ENCODE measurements around the gene SNX1. TPM values are rescaled to one million over a fixed set of nuclear protein-coding genes. Genes with fewer than 3 reads are reported as not detected.

The SNX1 gene
- total and polyA plus RNA-seq, 2 of the 13 experiments (the other 11 are each of a cell fraction or from before 2014, with no cell fraction given): 29.3 to 60.1 TPM

DNA sequence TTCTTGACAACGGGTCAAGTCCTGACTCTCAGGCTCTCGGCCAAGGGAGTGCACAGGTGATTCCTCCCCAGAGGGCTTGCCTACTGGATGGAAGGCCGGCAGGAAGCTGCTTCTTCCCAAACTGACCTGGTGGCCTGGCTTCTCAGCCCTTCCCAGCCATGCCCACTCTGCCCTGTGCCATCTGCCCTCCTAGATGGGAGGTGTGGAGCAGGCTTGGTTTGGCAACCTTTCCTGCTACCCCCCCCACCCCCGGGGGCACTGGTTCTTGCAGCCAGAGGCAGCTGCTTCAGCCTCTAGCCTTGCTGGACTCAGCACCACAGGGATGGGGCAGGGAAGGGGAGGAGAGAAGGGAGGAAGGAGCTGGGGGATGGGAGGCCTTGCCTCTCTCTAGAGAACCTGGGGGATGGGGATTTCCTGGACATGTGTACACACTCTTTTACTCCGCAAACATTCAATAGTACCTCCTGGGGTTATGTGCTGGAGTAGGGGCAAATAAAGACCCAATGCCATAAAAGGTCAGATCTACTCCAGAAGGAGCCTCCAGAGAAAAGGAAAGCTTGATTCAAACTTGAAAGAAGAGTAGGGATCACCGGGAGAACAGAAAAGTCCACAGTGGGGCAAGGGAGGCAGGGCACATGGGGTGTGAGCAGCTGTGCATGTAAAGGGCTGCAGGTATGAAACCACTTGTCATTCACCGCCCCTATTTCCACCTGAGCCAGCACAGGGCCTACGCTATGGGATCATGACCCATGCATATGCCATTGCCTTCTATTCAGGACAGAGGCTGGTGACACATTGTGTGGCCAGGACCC lies 45.3 kb upstream of the SNX1 start (continued):
- TF ChIP-seq STAT6 (CRISPR knock-in tag; IDR thresholded peaks at IDR 0.05; ENCODE audit: borderline replicate concordance) (no peak), MXD4 (CRISPR knock-in tag; IDR thresholded peaks at IDR 0.05) (no peak), ZNF264 (CRISPR knock-in tag; IDR thresholded peaks at IDR 0.05) (no peak), XRCC5 (optimal IDR thresholded peaks at IDR 0.05; ENCODE audit: low read length) (no peak), ZBTB21 (CRISPR knock-in tag; IDR thresholded peaks at IDR 0.05) (no peak), THRA (CRISPR knock-in tag; IDR thresholded peaks at IDR 0.05; ENCODE audit: borderline replicate concordance) (no peak), ZNF619 (CRISPR knock-in tag; IDR thresholded peaks at IDR 0.05) (no peak), HMGA1 (CRISPR knock-in tag; conservative IDR thresholded peaks at IDR 0.05) (no peak), ZNF562 (CRISPR knock-in tag; IDR thresholded peaks at IDR 0.05; ENCODE audit: borderline replicate concordance) (no peak), THYN1 (CRISPR knock-in tag; IDR thresholded peaks at IDR 0.05; ENCODE audit: borderline replicate concordance, low read depth) (no peak), ZNF263 (CRISPR knock-in tag; IDR thresholded peaks at IDR 0.05) (peak; percentile 37; the same call in 1 of the 2 replicates), NR2F6 (IDR thresholded peaks at IDR 0.05) (peak; percentile 28; the same call in 1 of the 2 replicates), NR2F6 (CRISPR knock-in tag; IDR thresholded peaks at IDR 0.05) (no peak), ARID5B (CRISPR knock-in tag; IDR thresholded peaks at IDR 0.05) (0 out of 2 replicates have a peak, but pooled peaks have one; percentile 36), FOXC1 (CRISPR knock-in tag; IDR thresholded peaks at IDR 0.05; ENCODE audit: borderline replicate concordance) (no peak), PCBP2 (optimal IDR thresholded peaks at IDR 0.05; ENCODE audit: low read depth, low read length, poor library complexity, severe bottlenecking) (peak; percentile 45), ZNF414 (CRISPR knock-in tag; IDR thresholded peaks at IDR 0.05) (no peak)
- TF ChIP-seq, protein P1, sequence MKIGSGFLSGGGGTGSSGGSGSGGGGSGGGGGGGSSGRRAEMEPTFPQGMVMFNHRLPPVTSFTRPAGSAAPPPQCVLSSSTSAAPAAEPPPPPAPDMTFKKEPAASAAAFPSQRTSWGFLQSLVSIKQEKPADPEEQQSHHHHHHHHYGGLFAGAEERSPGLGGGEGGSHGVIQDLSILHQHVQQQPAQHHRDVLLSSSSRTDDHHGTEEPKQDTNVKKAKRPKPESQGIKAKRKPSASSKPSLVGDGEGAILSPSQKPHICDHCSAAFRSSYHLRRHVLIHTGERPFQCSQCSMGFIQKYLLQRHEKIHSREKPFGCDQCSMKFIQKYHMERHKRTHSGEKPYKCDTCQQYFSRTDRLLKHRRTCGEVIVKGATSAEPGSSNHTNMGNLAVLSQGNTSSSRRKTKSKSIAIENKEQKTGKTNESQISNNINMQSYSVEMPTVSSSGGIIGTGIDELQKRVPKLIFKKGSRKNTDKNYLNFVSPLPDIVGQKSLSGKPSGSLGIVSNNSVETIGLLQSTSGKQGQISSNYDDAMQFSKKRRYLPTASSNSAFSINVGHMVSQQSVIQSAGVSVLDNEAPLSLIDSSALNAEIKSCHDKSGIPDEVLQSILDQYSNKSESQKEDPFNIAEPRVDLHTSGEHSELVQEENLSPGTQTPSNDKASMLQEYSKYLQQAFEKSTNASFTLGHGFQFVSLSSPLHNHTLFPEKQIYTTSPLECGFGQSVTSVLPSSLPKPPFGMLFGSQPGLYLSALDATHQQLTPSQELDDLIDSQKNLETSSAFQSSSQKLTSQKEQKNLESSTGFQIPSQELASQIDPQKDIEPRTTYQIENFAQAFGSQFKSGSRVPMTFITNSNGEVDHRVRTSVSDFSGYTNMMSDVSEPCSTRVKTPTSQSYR (CRISPR knock-in tag; IDR thresholded peaks at IDR 0.05; ENCODE audit: borderline replicate concordance): peak; percentile 78; the same call in 1 of the 2 replicates

Measured in HepG2 (cell line).